Measurements from ENCODE around the gene SLC38A1.
A peak's percentile ranks its signal among the peaks of the same experiment; 100 is the strongest.
"Not testable (repeated sequence)": the region's sequence is repeated elsewhere in the genome, so short reads cannot be mapped to it uniquely, and the experiment has no call there.

Gene SLC38A1

DNA sequence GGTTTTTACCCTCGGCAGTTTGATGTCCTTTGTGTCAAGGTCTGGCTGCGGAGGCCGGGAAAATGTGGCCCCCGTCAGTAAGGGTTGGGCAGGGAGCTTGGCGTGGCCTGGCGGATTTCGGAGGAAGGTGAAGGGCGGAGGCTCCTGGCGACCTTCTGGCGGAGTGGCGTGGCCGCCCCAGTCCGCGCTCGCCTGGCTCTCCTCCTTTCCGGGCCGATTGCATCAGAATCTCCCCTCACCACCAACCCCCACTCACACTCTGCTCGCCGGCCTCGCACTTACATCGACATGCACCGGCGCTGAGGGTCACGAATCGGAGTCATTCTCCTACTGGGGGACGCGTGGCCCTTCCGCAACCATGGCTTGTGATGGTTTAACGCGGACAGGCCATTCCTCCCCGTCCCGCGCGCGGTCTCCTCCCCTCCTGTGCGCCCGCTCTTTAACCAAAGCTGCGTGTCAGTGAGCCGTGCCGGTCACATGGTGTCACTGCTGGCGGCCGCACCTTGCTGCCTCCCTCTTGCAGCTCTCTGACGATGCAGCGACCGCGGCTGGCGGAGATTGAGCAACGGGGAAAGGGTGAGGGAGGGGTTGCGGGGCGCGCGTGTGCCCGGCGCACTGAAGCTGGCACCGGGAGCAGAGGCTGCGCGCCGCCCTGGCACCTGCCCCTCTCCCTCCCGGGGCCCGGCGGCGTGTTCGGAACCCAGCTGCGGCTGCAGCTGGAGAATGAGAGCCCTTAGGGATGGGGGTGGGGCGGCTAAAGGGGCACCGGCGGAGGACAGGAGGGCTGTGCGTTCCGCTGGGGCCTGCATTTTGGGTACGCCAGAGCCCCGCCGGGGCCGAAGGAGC lies at the start of gene SLC38A1:
TSS of gene SLC38A1 (minus strand) at position 461 of the 846 bp plus-strand sequence. CDS start 29,243 bp downstream, outside the sequence.
- peak; percentile 94 for DNase-seq (ENCODE audit: low spot score)

DNA sequence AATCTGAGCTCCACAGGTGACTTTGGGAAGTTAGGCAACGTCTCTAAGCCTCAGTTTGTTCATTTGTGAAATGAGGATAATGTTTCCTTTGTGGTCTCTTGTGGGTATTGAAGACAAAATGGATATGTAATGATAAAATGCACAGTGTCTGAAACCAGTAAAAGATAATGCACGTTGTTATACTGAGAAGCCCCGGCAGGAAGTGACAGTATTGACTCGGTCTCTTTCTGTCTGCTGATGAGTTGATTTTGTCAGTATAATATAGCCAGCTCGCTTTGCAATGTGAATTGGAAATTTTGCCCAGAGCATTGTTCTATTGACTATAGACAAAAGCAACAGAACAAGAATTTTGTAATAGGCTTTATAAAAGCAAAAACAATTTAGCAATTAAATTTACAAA lies 49.2 kb upstream of the SLC38A1 start:
- no peak for DNase-seq (ENCODE audit: low spot score)

DNA sequence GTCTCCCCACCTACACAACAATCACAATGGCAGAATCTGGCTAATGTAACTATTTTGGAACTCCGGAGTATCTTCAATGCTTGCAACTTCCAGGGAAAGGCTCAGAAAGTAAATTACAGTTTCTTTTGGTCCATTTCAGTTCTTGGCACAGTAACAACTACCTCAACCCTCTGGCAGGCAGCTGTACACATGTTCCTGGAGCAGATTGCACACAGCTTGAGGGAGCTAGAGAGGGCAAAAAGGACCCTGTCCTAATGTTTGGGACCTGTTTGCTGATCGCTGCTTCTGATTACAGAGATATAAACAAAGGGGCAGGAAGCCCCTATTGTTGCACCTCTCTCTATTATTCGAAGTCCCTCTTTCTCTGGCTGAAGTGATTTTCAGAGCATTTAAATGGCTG lies 35.2 kb upstream of the SLC38A1 start:
- DNase-seq (ENCODE audit: low spot score) = no peak

DNA sequence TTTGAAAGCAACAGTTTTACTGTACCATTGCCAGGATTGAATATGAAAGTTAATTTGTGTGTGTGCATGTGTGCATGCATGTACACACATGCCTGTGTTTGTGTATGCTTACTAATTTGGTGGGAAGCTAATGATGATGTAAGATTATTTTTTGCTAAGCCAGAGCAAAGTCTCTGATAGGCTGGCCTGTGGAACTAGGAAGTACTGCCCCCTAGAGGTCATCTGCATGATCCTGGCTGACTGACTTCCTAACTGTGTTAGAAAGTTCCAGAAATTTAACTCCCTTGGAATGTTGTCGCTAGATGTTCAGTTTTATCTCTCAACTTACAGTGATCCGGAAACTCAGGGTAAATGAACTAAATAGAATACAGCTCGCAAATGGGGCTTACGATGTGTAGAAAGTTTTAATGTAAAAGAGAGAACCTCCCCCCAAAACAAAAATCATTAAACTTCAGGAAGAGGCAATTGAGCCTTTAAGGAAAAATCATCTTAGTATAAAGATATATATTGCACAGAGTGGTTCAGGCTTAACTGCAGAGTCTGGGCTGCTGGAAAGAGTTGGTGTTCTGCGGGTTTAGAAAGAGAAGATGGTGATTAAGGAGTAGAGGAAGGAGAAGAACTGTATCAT lies 34.3 kb upstream of the SLC38A1 start:
- DNase-seq (ENCODE audit: low spot score) = peak; percentile 22

DNA sequence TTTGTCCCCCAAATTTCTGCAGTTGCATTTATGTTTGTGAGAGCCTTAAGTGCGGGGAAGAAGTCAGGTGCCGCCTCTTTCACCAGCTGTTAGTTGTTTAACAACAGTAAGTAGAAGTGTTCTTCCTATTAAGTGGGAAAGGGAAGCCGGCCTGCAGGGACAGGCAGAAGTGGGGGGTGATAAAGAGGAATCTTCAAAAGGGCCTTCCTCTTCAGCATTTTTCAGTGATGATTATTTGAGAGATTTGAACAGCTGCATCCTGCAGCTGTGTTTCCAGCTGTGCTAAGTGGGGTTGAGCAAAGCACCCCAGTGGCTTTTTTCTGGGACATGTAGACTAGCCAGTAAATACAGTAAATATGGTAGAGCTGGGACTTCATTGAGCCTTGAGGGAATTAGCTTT lies 32.1 kb upstream of the SLC38A1 start:
- DNase-seq (ENCODE audit: low spot score) = no peak

DNA sequence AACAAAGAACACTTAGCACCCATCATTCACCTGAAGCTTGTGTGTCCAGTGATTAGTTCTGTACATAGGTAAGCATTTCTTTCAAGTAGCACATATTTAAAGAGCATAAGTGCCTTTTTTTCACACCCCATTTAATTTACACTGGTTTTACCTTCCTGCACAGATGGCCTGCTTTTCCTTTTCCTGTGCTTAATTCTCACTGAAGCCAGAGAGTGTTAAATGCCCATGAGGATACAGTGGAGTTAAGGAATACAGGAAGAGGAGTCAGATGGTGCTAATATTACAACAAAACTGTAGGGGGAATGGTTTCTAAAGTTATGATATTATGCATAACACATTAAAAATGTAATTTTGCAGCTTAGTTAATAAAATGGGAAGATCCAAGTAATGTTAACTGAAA lies 31.0 kb upstream of the SLC38A1 start:
- no peak for DNase-seq (ENCODE audit: low spot score)

DNA sequence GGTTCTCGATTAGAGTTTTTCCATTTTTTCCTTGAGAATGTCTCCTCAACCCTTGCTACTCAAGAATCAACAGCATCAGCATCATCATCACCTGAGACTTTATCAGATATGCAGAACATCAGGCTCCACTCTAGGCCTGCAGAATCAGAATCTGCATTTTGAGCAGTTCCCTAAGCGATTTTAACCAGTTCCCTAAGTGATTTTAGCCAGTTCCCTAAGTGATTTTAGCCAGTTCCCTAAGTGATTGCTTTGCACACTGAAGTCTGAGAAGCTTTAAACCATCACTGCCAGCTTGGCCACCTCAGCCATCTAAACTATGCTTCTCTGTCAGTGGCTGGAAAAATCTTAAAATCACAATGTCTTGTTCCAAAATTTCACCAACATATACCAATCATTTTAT lies 29.4 kb upstream of the SLC38A1 start:
- DNase-seq (ENCODE audit: low spot score) = no peak

DNA sequence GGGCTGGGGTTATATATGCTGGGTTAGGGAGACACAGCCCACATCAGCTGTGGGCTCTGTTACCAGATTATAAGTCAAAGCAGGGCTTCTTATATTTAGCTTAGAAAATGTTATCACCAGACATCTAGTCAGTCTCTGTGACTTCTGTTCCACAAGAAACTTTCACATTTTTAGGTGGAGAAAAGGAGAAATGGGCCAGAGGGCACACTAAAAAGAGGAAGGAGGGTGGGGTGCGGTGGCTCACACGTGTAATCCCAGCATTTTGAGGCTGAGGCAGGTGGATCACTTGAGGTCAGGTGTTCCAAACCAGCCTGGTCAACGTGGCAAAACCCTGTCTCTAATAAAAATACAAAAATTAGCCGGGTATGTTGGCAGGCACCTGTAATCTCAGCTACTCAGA lies 28.0 kb upstream of the SLC38A1 start:
- no peak for DNase-seq (ENCODE audit: low spot score)

DNA sequence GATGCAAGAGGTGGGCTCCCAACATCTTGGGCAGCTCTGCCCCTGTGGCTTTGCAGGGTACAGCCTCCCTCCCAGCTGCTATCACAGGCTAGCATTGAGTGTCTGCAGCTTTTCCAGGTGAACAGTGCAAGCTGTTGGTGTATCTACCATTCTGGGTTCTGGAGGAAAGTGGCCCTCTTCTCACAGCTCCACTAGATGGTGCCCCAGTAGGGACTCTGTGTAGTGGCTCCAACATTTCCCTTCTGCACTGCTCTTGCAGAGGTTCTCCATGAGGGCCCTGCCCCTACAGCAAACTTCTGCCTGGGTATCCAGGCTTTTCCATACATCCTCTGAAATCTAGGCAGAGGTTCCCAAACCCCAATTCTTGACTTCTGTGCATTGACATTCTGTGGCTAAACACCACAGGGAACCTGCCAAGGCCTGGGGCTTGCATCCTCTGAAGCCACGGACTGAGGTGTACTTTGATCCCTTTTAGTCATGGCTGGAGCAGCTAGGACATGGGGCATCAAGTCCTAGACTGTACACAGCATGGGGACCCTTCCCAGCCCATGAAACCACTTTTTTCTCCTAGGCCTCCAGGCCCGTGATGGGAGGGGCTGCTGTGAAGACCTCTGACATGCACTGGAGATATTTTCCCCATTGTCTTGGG lies 24.0 kb upstream of the SLC38A1 start:
- DNase-seq (ENCODE audit: low spot score) = no peak

DNA sequence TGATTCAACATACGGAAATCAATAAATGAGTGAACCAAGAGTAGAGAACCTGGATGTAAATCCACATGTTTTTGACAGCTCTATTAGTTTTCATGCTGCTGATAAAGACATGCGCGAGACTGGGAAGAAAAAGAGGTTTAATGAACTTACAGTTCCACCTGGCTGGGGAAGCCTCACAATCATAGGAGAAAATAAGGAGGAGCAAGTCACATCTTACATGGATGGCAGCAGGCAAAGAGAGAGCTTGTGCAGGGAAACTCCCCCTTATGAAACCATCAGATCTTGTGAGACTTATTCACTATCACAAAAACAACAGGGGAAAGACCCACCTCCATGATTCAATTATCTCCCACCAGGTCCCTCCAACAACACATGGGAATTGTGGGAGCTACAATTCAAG lies 23.1 kb upstream of the SLC38A1 start:
- not testable (repeated sequence) for DNase-seq (ENCODE audit: low spot score)

DNA sequence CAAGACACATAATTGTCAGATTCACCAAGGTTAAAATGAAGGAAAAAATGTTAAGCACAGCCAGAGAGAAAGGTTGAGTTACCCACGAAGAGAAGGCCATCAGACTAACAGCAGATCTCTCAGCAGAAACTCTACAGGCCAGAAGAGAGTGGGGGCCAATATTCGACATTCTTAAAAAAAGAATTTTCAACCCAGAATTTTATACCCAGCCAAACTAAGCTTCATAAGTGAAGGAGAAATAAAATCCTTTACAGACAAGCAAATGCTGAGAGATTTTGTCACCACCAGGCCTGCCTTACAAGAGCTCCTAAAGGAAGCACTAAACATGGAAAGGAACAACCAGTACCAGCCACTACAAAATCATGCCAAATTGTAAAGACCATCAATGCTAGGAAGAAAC lies 16.3 kb upstream of the SLC38A1 start:
- not testable (repeated sequence) for DNase-seq (ENCODE audit: low spot score)

DNA sequence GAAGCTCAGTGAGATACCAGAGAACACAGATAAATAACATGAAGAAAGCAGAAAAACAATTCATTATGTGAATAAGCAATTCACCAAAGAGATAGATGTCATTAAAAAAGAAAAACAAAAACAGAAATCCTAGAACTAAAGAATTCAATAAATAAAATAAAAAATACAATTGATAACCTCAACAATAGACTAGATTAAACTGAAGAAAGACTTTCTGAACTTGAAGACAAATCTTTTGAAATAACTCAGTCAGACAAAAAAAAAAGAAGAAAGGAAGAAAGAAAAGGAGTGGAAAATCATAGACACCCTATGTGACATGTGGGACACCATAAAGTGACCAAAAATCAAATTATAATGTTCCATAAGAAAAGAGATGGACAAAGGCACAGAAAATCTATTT lies 14.0 kb upstream of the SLC38A1 start:
- no peak for DNase-seq (ENCODE audit: low spot score)

DNA sequence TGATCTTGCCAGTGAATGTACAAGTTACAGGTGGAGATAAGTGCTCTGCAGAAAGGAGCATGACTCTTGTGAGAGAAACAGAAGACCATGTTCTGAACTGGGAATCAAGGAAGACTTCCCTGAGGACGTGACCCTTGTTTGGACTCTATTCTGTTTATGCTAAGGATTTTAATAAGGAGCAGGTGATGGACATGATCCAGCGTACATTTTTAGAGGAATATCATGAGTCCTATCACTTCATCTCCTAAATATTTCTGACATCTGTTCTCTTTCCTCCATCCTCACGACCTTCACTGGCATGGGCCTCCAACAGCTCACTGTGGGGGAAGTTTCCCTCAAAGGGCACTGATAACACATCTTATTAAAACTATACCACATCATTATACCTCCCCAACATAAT lies 7.9 kb upstream of the SLC38A1 start:
- no peak for DNase-seq (ENCODE audit: low spot score)

DNA sequence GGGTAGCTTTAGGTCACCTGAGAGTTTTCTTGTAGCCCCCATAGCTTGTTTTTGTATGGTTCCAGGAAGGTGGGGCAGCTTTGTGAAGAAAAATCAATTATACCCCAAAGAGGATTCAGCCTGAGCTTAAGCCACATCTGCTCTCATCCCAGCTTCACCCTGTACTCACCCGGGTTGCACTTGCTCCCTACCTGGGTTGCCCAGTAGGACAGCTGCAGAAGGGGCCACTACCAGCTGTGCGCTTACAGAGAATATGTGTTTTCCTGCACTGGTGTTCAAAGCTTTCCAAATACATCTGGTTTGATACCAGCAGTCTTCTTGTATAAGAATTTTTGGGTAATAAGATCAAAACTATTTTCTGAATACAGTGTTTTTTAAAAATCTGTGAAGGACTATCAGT lies 3.0 kb upstream of the SLC38A1 start:
- DNase-seq (ENCODE audit: low spot score) = no peak

DNA sequence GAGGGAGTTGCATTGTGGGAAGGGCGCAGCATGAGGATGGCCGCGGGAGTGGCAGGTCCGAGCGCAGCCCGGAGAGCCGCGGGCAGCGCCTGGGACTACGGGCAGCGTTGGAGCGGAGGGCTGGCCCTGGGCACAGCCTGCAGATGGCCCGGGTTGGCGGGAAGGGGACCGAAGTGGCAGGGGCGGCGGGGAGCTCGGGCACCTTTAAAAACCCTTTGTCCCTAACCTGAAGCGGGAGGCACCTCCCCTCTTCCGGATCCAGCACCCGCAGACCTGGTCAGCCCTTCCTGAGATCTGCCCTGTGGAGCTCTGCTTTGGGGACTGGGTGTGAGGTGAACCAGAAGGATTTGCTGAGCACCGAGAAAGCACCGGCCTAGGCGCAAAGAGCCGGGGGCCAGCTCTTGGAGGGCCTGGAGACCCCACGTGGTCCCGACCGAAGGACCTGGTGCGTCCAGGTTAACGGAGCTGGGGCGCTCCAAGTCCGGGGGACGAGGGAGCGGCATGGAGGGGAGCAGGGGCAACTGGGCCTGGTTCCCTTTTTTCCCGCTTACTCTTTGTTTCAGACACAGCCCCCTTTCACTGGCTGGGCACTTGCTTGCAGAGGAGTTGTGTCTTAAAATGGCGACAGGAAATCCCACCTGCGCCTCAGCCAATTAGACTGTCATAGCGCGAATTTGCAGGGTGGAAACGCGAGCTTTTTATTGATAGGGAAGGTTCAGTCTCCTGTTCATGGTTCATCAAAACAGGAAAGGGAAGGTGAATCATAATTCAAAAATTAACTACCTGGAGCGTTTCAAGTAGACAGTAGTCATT lies 792 bp upstream of the SLC38A1 start:
- peak; percentile 64 for DNase-seq (ENCODE audit: low spot score)

DNA sequence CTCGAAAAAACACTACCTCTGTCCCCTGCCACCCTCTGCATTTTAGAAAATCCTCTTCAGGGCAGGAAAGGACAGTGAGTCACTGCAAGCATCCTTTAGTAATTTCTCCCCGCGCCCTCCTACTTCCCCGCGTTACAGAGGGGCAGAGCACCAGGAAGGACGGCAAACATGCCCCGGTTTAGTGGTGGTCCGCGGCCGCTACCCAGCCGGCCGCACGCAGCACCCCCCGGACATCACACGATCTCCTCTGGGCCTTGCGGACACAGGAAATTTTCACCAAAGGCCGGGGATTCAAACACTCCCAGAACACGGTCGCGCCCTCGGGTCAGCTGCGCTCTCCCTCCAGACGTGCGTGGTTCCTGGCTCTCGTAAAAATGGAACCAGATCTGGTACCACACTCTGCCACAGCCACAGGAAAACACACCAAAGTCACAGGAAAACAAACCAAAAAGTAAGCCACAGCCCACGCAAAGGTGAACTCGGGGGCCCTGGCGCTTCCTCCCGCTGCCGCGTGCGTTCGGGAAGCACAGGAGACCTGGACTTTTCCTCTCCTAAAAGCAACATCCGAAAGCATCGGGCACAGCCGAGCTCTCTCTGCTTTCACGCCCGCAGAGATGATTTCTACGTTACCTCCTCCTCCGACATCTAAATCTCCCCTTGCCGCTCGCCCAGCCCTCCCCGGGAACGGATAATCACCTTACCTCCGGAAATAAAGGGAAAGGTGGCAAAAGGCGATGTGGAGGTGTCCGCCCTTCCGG lies 839 bp downstream of the SLC38A1 start:
- peak; percentile 26 for DNase-seq (ENCODE audit: low spot score)

DNA sequence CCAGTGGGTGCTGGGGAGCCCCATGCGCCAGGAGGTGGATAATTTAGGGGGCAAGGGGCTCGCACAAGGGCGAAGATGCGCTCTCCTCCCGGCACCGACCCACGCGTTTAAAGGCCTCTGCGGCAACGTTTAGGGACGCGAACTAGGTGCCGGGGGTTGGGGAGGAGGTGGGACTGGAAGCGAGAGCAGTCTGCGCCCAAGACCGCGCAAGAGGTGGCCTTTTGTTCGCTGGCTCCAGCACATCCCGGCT lies 1.3 kb downstream of the SLC38A1 start:
- DNase-seq (ENCODE audit: low spot score) = no peak

DNA sequence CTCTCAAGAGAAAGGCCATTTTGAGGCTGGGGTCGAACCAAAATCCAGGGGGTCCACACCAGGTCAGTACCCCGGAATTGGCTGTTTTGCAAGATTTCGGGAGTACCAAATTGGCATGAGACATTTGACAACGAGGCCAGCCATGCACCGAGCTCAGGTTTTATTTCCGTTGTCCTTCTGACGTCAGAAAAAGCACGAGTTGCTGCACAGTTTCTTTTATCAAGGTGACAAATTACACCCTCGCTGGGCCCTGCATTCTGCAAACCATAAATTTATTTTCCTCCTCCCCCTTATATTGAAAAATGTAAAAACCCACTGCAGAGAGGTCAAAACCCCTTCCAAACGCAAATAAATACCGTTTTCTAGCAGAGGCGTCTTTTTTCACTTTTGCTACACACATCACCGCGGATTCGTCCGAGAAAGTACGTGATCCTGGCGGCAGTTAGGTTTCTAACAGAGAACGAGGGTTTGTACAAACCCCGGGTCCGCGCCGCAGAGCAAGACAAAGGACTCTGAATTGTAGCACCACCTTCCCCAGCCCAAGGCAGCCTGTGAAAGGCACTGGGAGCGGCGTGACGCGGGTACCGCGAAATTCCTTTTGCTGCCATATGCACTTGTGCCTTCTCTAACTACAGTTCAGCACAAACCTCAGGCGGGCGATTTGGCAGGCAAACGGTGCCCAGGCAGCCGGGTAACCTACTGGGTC lies 1.8 kb downstream of the SLC38A1 start:
- DNase-seq (ENCODE audit: low spot score) = peak; percentile 61

DNA sequence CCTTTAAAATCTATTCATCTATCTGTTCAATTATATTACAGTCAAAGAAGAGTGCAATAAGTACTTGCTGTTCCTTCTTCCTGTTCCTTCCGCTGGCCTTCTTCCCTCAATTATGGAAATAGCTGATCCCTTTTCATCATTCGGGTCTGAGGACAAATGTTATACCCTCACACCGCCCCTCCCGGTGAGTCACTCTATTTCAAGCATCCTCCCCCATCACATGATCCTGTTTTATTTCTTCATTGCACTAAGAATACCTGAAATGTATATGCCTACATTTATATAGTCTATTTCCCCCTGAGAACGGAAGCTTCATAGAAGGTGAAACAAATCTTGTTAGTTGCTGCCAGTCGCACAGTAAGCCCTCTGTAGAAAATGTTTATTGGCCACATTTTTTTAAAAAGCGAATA lies 2.5 kb downstream of the SLC38A1 start:
- peak; percentile 72 for DNase-seq (ENCODE audit: low spot score)

DNA sequence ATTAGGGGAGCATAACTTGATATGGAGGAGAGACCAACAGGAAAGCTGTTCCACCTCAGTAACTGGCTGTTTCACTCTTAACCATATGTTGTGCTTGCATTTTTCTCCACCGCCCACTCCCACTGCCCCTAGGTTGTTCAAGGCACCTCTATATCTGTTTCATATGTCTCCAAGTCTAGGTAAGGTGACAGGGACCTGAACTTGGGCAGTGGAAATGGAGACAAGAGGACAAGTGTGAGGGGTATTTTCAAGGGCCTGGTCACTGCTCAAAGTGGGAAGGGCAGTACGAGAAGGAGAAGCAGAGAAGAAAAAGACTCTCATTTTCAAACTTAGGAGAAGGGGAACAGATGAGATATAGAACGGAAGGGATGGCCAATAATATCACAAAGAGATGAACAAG lies 3.1 kb downstream of the SLC38A1 start:
- no peak for DNase-seq (ENCODE audit: low spot score)

DNA sequence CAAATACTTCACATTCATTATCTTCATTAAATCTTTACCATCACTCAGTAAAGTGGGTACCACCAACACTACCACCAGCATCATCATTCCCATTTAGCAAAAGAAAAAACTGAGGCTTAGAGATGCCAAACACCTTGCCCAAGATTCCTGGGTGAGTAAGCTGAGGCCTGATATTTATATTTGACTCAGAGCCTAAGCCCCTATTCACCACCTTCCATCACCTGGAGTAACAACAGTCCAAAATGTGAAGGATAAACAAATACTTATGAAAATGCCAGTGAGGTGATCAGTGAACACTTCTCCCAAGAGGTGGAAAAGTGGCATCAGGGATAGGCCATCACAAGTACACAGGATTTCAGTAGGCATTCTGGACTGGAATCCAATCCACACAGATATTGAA lies 3.7 kb downstream of the SLC38A1 start:
- no peak for DNase-seq (ENCODE audit: low spot score)

Measured in SW480 (cell line).